PC-3 (cell line): ENCODE data around the gene TXNDC16. TPM values are rescaled to one million over a fixed set of nuclear protein-coding genes. Genes with fewer than 3 reads are reported as not detected.
"Not testable (repeated sequence)": the region's sequence is repeated elsewhere in the genome, so short reads cannot be mapped to it uniquely, and the experiment has no call there.

Source experiments
- ATAC-seq: fragments of 200-7000 bp; cut with Tn5 transposase; 2 replicates; pipeline ENCODE4 v1.9.1; 2020; ENCODE audit warnings: mild to moderate bottlenecking, moderate library complexity
- BruUV-seq: library from RNA; stranded (reverse); fragments of 400-500 nt; replicated peaks from 2 replicates; lab custom pipeline; 2021; lab: Mats Ljungman, UMichigan
- CTCF ChIA-PET: fragments of 300-600 bp; sonication (Branson Sonifier 250); formaldehyde crosslinking; loops from one replicate; lab custom pipeline; 2022; ENCODE audit warnings: antibody characterized with exemption; lab: Charles Lee
- POLR2A ChIA-PET: fragments of 300-600 bp; sonication (Branson Sonifier 250); formaldehyde crosslinking; loops from one replicate; lab custom pipeline; 2022; ENCODE audit warnings: antibody characterized with exemption; ENCODE audit not compliant: unreplicated experiment; lab: Charles Lee
- DNase-seq: peaks from one replicate; pipeline ENCODE4 v3.0.0-alpha.2; 2015
- H2AFZ ChIP-seq: fragments of 300-600 bp; sonication (generic); 2 replicates; pipeline ENCODE4 v1.6.0; 2016; ENCODE audit warnings: antibody characterized with exemption, low read length
- H3F3A ChIP-seq: fragments of 300-600 bp; sonication (generic); one replicate; pipeline ENCODE4 v1.6.0; 2017; ENCODE audit warnings: antibody characterized with exemption, low read length, control low read depth, mild to moderate bottlenecking; ENCODE audit not compliant: unreplicated experiment
- H3K27ac ChIP-seq: fragments of 300-600 bp; sonication (generic); 2 replicates; pipeline ENCODE4 v1.5.1; 2016; ENCODE audit warnings: mild to moderate bottlenecking, low read length
- H3K27me3 ChIP-seq: fragments of 300-600 bp; sonication (generic); 2 replicates; pipeline ENCODE4 v1.6.1; 2016; ENCODE audit warnings: low read length, mixed read lengths
- H3K36me3 ChIP-seq: fragments of 300-600 bp; sonication (generic); 2 replicates; pipeline ENCODE4 v1.6.1; 2016; ENCODE audit warnings: low read depth, mixed run types, low read length, mixed read lengths
- H3K4me1 ChIP-seq: fragments of 300-600 bp; sonication (generic); 2 replicates; pipeline ENCODE4 v1.5.1; 2016; ENCODE audit warnings: low read length; ENCODE audit not compliant: insufficient read depth
- H3K4me2 ChIP-seq: fragments of 300-600 bp; sonication (generic); 2 replicates; pipeline ENCODE4 v1.6.0; 2016; ENCODE audit warnings: low read length
- H3K4me3 ChIP-seq: fragments of 300-600 bp; sonication (generic); 2 replicates; pipeline ENCODE4 v1.5.1; 2016; ENCODE audit warnings: mild to moderate bottlenecking, low read length, mixed read lengths
- H3K79me2 ChIP-seq: fragments of 300-600 bp; sonication (generic); 2 replicates; pipeline ENCODE4 v1.6.1; 2017; ENCODE audit warnings: low read length, mixed read lengths
- H3K9ac ChIP-seq: fragments of 300-600 bp; sonication (generic); 2 replicates; pipeline ENCODE4 v1.6.0; 2016; ENCODE audit warnings: mild to moderate bottlenecking, low read length
- H3K9me2 ChIP-seq: fragments of 300-600 bp; sonication (generic); replicated peaks from 2 replicates; pipeline ENCODE4 v1.6.1; 2016; ENCODE audit warnings: mixed run types, low read length, mixed read lengths
- H3K9me3 ChIP-seq: fragments of 300-600 bp; sonication (generic); 2 replicates; pipeline ENCODE4 v1.6.1; 2016; ENCODE audit warnings: low read length, mixed read lengths
- H4K20me1 ChIP-seq: fragments of 300-600 bp; sonication (generic); 2 replicates; pipeline ENCODE4 v1.6.1; 2016; ENCODE audit warnings: low read length, mixed read lengths
- CTCF ChIP-seq: fragments of 300-600 bp; sonication (generic); conservative IDR thresholded peaks from 2 replicates; pipeline ENCODE4 v1.5.1; 2017; ENCODE audit warnings: antibody characterized with exemption, low read depth, mild to moderate bottlenecking, low read length
- EZH2 ChIP-seq: fragments of 300-600 bp; sonication (generic); IDR thresholded peaks from one replicate; pipeline ENCODE4 v1.6.1; 2017; ENCODE audit warnings: antibody characterized with exemption, mild to moderate bottlenecking, low read length; ENCODE audit not compliant: unreplicated experiment
- EZH2phosphoT487 ChIP-seq: fragments of 300-600 bp; sonication (generic); IDR thresholded peaks from 2 replicates; pipeline ENCODE4 v1.6.1; 2018; ENCODE audit warnings: mild to moderate bottlenecking, antibody characterized with exemption, low read length, borderline replicate concordance
- intact Hi-C: fragments of 100-400 bp; cut with micrococcal nuclease; formaldehyde crosslinking; loops from 2 replicates; pipeline ENCODE4 v1.9.0; 2023
- total RNA-seq: library from RNA; depleted of rRNA; stranded (reverse); fragments of >200 nt; gene quantifications from 2 replicates; pipeline ENCODE4 v1.2.3, GENCODE V29; 2014

The TXNDC16 gene
- total RNA-seq, 1 experiment from 2014 or later: 4.0 TPM

DNA sequence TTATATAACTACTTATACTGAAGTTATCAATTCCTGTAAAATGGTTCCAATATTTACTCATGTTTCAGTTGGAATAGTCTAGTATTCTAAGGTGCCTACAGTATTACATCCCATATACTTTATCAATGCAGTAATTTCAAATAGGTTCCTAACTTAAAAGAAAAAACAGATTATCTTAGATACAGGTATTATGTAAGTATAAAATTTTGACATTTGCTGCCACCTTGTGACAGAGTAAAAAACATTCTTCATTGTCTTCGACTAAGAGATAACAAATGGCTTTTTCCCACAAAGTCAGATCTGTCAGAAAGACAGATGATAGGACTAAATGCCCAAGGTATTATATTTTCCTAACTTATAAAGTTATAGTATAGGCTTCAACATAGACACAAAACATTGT lies 78.7 kb downstream of the TXNDC16 start:
- Histone ChIP-seq H3K4me1 (no peaks in the 10 kb centered on the region), H3F3A (no peaks in the 10 kb centered on the region), H3K27ac (no peak overlapping the region), H3K9ac (no peak overlapping the region), H3K9me3 (no peaks in the 10 kb centered on the region), H3K4me2 (no peak overlapping the region), H3K4me3 (no peak overlapping the region), H4K20me1 (no peaks in the 10 kb centered on the region), H3K27me3 (no peaks in the 10 kb centered on the region), H3K9me2 (no peaks in the 10 kb centered on the region), H2AFZ (no peak overlapping the region), H3K79me2 (no peaks in the 10 kb centered on the region), H3K36me3 (no peaks in the 10 kb centered on the region)
- peak; percentile 78 for DNase-seq
- ChIA-PET CTCF (no interaction called here), POLR2A (no interaction called here)
- ATAC-seq: peak; percentile 79
- TF ChIP-seq CTCF (peak; percentile 83), EZH2 (no peak), EZH2phosphoT487 (no peak)
- no TSS peak for BruUV-seq
- intact Hi-C loops: loop anchor here (1.0 to 10.0 kb wide), 5 partner anchors 174 to 834 kb away; no protein-coding TSS in a partner anchor

- Histone ChIP-seq H3K36me3 (no peaks in the 10 kb centered on the region), H2AFZ (no peak overlapping the region), H3F3A (no peaks in the 10 kb centered on the region), H3K4me1 (no peaks in the 10 kb centered on the region), H3K9me2 (no peaks in the 10 kb centered on the region), H3K27ac (no peak overlapping the region), H3K4me2 (no peak overlapping the region), H4K20me1 (no peaks in the 10 kb centered on the region), H3K4me3 (no peak overlapping the region), H3K9me3 (no peaks in the 10 kb centered on the region), H3K9ac (no peak overlapping the region), H3K79me2 (no peaks in the 10 kb centered on the region), H3K27me3 (no peaks in the 10 kb centered on the region)
- no peak for TF ChIP-seq CTCF
- TF ChIP-seq EZH2: no peak
- TF ChIP-seq EZH2phosphoT487: no peak
- CTCF ChIA-PET: no interaction called here
- intact Hi-C loops: loop anchor here (1.0 to 10.0 kb wide), 5 partner anchors 173 to 835 kb away; no protein-coding TSS in a partner anchor
- ATAC-seq (no peak), DNase-seq (no peak)
- BruUV-seq: no TSS peak
- POLR2A ChIA-PET: no interaction called here
These were observed 79.6 kb downstream of the TXNDC16 start for GRCh38 chr14:52472728-52473127.

DNA sequence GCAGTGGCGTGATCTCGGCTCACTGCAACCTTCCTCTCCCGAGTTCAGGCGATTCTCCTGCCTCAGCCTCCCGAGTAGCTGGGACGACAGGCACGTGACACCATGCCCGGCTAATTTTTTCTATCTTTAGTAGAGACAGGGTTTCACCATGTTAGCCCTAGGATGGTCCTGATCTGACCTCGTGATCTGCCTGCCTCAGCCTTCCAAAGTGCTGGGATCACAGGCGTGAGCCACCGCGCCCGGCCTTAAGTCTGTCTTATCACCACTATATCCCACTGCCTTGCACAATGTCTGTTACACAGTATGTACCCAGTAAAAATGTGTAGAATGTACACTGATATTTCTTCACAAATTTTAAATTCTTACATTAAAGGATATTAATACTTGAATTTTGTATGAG lies 80.1 kb downstream of the TXNDC16 start:
- H3K4me2 ChIP-seq, CTCF ChIA-PET, DNase-seq, H3K27ac ChIP-seq, H3K9me2 ChIP-seq, BruUV-seq, H3F3A ChIP-seq, H3K36me3 ChIP-seq, POLR2A ChIA-PET, H3K27me3 ChIP-seq, H3K9ac ChIP-seq, H3K79me2 ChIP-seq, H2AFZ ChIP-seq, H3K4me3 ChIP-seq, ATAC-seq, H3K9me3 ChIP-seq, H3K4me1 ChIP-seq, H4K20me1 ChIP-seq: not testable (repeated sequence)
- intact Hi-C loops: loop anchor here (5.0 to 10.0 kb wide), 3 partner anchors 475 to 835 kb away; no protein-coding TSS in a partner anchor
